ENCODE results near the gene PRRX1.

PRRX1 gene

GRCh38 chr1:170725326-170725725 is 61.4 kb downstream of the PRRX1 start:
- no peak for DNase-seq

- DNase-seq = no peak
These were observed 64.0 kb downstream of the PRRX1 start for GRCh38 chr1:170727963-170728362.

GRCh38 chr1:170729225-170730002 is 65.5 kb downstream of the PRRX1 start:
- no peak for DNase-seq

- no peak for DNase-seq
These were observed 66.1 kb downstream of the PRRX1 start for GRCh38 chr1:170730014-170730413.

DNA sequence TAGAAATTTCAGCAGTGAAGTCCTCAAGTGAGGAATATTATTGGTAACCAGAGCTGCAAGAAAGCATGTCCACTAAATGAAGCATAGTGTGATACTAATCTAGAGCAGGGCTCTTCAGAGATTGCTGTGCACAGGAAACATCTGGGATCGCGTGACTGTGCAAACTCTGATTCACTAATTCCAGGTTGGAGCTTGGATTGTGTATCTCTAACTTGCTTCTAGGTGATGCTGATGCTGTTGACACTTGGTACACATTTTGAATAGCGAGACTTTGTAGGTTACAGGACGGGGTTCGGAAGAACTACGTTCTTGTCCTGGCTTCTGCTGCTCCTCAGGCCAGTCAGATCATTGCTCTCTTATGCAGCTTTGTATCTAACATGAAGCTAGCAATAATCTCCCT is 66.5 kb downstream of the PRRX1 start:
- DNase-seq = no peak

DNA sequence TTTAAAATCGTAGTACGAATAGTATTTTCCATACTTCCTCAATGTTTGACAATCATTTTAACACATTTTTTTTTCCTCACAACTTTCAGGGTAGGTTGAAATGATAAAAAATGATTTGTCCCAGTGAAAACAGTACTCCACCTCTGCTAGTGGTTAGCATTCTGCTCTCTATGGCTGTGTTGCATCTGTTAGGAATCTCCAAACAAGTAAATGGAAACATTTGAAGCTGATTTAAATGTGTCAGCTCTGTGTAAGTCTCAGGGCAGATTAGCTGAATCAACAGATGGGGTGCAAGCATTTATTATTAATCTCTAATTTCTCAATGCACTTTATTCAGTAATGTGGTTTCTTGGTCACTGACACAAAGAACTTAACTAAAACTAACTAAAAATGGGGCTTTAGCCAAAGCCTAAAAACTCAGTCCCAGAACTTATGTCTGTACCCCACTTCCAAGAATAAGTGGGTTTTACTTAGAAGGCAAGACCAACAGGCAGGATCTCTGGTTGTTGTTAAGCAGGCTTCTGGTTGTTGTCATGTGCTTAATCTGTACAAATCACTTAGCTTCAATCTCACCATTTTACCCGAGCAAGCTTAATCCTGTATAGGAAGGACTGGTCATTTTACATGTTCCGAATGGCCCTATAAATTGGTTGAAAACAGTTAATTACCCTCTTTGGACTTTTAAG is 67.8 kb downstream of the PRRX1 start:
- DNase-seq = no peak

DNA sequence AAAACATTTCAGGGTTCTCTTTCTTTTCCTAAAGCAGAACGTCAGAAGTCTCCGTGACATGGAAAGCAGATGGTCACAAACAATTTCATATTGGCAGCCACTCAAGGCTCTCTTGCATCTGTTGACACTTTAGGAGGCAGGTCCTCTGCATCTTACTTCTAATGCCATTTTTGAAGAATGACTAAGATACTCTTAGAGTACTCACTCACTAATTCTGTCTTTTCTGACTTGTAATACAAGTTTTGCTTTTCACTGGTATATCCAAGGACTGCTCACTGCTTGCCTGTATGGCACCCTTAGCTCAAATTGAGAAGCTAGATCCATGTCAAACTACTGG is 68.3 kb downstream of the PRRX1 start:
- DNase-seq = no peak

DNA sequence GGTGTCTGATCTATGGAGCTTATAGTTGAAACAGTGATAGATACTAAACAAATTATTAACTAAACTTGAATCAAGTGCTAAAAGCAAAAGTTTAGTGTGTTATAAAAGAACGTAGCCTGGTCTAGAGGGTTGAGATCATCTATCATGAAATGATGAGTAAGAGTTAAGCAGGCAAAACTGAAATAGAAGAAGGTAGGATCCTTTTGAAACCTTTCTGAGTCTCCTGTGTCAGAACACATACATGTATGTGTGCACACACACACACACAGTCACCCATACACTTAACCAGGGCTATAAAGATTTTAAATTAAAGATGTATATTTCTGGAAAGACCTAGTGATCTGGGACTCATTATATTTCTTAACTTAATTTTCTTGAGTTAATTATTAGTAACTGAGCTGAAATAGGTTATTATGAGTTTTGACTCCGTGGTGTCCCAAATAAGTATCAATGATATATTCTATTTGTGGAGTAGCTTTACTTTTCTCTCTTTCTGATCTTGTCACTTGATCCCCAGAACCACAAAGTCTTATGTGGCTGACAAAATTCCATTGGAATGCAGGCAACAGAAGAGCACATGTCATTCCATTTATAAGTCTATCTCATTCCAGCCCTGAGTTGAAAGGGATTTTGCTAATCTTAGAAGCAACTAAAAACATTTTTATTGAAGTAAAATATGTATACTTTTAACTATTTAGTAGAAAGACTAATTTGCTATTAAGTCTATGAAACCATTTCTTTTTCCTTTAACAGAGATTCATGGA is 70.7 kb downstream of the PRRX1 start:
- DNase-seq = no peak

DNA sequence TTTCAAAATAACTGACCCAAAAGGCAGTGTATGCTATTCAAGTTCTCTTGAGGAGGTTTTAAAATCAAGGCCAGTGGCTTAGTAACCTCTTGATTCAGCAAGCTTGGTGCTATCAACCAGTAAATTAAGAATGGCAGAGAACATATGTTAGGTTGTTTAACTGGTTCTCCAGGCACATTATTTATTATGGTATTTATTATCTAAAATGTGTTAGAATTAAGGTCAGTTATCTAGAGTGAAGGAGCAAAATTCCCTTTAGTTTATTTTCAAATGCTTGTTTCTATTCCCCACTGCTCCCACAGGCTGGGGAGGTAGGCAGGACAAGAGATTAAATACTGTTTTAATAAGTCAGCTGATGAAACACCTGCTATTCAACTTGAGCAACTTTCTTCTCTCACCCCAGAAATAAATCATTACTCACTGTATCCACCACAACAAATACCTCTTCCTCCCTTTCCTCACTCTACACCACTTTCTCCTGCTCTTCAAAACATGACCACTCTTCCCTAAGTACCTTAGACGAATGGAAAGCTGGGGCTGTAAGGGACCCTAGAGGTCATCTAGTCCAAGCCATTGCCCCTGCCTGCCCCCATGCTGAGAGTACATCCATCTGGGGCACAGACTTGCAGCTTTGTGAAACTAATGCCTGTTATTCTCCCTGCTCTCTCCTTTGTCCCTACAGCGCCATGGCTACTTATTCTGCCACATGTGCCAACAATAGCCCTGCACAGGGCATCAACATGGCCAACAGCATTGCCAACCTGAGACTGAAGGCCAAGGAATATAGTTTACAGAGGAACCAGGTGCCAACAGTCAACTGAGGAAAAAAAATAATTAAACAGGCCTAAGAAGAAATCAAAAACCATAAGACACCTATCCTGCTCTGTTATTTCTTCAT is 71.7 kb downstream of the PRRX1 start:
- DNase-seq = no peak

DNA sequence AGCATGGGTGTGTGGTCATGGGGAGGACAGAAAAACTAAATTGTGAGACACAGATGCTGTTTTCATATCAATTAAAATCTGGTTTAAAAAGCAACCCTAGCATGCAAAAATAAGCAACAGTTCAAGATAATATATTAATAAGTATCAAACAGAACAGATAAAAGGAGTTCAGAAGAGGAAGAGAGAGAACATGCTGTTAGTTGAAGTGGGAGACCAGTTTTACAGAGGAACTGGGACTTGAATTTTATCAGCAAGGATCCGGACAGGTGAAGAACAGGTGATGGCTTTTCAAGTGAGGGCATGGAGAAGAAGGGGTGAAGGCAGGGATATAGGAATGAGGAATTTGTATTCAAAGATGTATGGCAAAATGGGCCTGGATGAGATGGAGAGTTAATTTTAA is 75.9 kb downstream of the PRRX1 start:
- DNase-seq = no peak

GRCh38 chr1:170741678-170742077 is 77.7 kb downstream of the PRRX1 start:
- no peak for DNase-seq

DNA sequence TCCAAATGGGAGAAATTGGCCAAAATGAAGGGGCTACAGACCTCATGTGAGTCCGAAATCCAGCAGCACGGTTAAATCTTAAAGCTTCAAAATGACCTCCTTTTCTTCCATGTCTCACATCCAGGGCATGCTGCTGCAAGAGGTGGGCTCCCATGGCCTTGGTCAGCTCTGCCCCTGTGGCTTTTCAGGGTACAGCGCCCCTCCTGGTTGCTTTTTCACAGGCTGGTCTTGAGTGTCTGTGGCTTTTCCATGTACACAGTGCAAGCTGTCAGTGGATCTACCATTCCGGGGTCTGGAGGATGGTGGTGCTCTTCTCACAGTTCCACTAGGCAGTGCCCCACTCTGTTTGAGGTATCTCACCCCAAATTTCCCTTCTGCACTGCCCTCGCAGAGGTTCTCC is 78.7 kb downstream of the PRRX1 start:
- DNase-seq = no peak

- no peak for DNase-seq
These were observed 79.2 kb downstream of the PRRX1 start for GRCh38 chr1:170743083-170743482.

DNA sequence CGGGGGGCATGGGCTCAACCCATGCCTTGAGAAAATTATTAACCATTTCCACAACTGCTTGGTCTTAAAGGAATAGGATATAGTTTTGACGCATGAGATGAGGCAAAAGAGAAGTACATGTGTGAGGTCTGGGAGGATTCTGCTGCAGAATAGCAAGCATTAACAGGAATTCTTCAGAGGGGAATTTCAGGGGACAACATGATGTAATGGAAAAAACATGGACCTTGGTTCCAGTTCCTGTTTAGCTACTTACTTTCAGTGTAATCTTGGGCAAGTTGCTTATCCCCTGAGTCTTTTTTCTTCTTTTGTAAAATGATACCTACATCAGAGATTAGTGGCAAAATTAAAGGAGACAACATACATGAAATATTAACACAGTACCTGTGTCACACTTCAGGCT is 85.6 kb downstream of the PRRX1 start:
- DNase-seq = no peak

GRCh38 chr1:170749959-170750358 is 86.0 kb downstream of the PRRX1 start:
- no peak for DNase-seq

DNA sequence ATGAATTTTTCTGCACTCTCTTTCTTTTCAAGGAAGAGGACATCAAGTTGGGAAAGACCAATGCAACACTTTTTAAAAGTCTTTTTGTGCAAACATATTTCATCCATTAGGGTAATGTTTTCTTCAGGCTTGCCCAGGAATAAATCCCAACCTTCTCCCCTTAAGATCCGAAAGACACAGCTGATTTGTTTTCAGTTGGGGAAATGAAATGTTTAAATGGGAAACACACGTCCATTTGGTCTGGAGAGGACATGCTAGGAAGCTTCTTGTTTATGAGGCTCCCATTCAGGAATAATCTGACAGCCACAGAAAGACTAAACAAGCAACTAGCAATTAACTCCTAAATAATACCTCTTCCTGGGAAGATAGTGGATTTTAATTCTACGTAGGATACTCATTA is 91.9 kb downstream of the PRRX1 start:
- DNase-seq = no peak

DNA sequence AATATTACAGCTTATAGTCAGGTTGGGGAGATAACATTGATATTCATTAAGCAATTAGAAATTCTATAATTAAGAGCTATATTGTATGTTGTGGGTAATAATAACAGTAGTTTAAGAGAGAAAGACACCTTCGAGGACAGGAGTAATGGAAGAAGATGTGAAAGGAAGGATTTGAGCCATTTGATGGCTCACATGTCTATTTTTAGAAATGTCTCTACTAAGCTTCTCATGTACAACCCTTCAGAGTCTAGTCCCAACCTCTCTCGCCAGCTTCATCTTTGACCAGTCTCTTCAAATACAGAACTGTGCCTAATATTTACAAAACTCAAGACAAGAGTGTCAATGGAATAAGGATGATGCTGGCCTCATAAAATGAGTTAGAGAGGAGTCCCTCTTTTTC is 95.1 kb downstream of the PRRX1 start:
- no peak for DNase-seq

DNA sequence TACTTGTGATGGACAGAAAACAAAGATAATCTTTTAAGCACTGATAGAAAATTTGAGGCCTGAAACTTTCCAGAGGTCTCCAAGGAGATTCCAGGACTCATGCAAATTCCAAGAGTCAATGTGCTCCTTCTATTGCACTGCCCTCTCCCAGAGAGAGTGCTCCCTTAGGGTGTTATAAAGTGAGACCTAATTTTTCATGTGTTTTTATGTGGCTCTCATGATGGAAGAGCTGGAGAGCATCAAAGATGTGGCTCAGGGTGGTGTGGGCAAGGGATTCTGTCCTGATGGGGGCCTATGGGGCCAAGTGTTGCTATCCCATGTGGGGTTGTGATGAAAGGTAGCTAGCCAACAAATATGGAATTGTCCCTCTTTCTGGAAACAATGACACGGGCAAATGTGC is 101.3 kb downstream of the PRRX1 start:
- no peak for DNase-seq

GRCh38 chr1:170765712-170766330 is 101.9 kb downstream of the PRRX1 start:
- DNase-seq = no peak

GRCh38 chr1:170768929-170769328 is 105.0 kb downstream of the PRRX1 start:
- no peak for DNase-seq

GRCh38 chr1:170769691-170770090 is 105.8 kb downstream of the PRRX1 start:
- no peak for DNase-seq

- no peak for DNase-seq
These were observed 106.3 kb downstream of the PRRX1 start for GRCh38 chr1:170770254-170770653.

GRCh38 chr1:170776252-170776651 is 112.3 kb downstream of the PRRX1 start:
- DNase-seq = no peak

Measured in CD4-positive, alpha-beta T cell treated with Interleukin-10 for 1 hour (primary cell).